GM12878 (cell line): Measurements from ENCODE around the gene DIO3. TPM values are rescaled to one million over a fixed set of nuclear protein-coding genes. Genes with fewer than 3 reads are reported as not detected.

Experiments
- ATAC-seq: fragments of 200-7000 bp; cut with Tn5 transposase; 3 replicates; pipeline ENCODE4 v1.9.1; 2020; ENCODE audit warnings: mild to moderate bottlenecking, moderate library complexity
- BruUV-seq: library from RNA; stranded (reverse); fragments of 400-500 nt; replicated peaks from 2 replicates; lab custom pipeline; 2021; lab: Mats Ljungman, UMichigan
- CTCF ChIA-PET: fragments of 300-600 bp; sonication (Branson Sonifier 250); formaldehyde crosslinking; extraction: SDS; loops from one replicate; lab custom pipeline; 2021; ENCODE audit warnings: inconsistent platforms; lab: Yijun Ruan, JAX
- POLR2A ChIA-PET: fragments of 350-600 bp; formaldehyde crosslinking; extraction: SDS; loops from one replicate; lab custom pipeline; 2021; ENCODE audit warnings: inconsistent platforms; lab: Charles Lee
- RAD21 ChIA-PET: fragments of 300-600 bp; sonication (Branson Sonifier 250); formaldehyde crosslinking; loops from one replicate; lab custom pipeline; 2023; ENCODE audit warnings: antibody characterized with exemption; ENCODE audit not compliant: unreplicated experiment; lab: Charles Lee
- SMC1A ChIA-PET: fragments of 300-600 bp; sonication (Branson Sonifier 250); formaldehyde crosslinking; loops from one replicate; lab custom pipeline; 2023; ENCODE audit not compliant: unreplicated experiment, uncharacterized antibody; lab: Charles Lee
- DNase-seq: peaks from one replicate; pipeline ENCODE4 v3.0.0-alpha.2; 2011; ENCODE audit warnings: low read depth, low spot score
- FAIRE-seq: peaks from 3 replicates; lab custom pipeline; 2011; peaks lifted over from hg19 to GRCh38; lab: Jason Lieb, UNC
- H2AFZ ChIP-seq: 2 replicates; pipeline ENCODE4 v1.6.0; 2011; ENCODE audit warnings: low read depth, low read length, control low read depth; ENCODE audit not compliant: control insufficient read depth
- H3K27ac ChIP-seq: 2 replicates; pipeline ENCODE4 v1.5.1; 2011; ENCODE audit warnings: control low read depth; ENCODE audit not compliant: control insufficient read depth, insufficient read depth
- H3K27me3 ChIP-seq, 2 experiments: replicated peaks in 1 of 2; 2 replicates each; pipeline versions ENCODE4 v1.6.0 to v1.6.1; 2011; ENCODE audit warnings: low read length in 1 of 2; ENCODE audit not compliant: control insufficient read depth in 2 of 2, insufficient read depth in 2 of 2
- H3K36me3 ChIP-seq, 2 experiments: 2 replicates each; pipeline ENCODE4 v1.5.1; 2011; ENCODE audit warnings: low read length in 1 of 2; ENCODE audit not compliant: control insufficient read depth in 2 of 2, insufficient read depth in 2 of 2
- H3K4me1 ChIP-seq: 2 replicates; pipeline ENCODE4 v1.6.1; 2011; ENCODE audit warnings: mild to moderate bottlenecking, low read length, moderate library complexity, mixed read lengths; ENCODE audit not compliant: control insufficient read depth, insufficient read depth
- H3K4me2 ChIP-seq: 2 replicates; pipeline ENCODE4 v1.6.0; 2011; ENCODE audit warnings: control low read depth; ENCODE audit not compliant: control insufficient read depth, insufficient read depth
- H3K4me3 ChIP-seq: fragments of 200-600 bp; sonication (generic); 2 replicates; pipeline ENCODE4 v1.5.1; 2016
- H3K79me2 ChIP-seq: 2 replicates; pipeline ENCODE4 v1.6.0; 2011; ENCODE audit warnings: low read length; ENCODE audit not compliant: control insufficient read depth, insufficient read depth
- H3K9ac ChIP-seq: 2 replicates; pipeline ENCODE4 v1.8.0; 2011; ENCODE audit warnings: low read length, control low read depth, mixed read lengths; ENCODE audit not compliant: control insufficient read depth, insufficient read depth
- H3K9me3 ChIP-seq: replicated peaks from 3 replicates; pipeline ENCODE4 v1.5.1; 2011; ENCODE audit warnings: mild to moderate bottlenecking, low read length; ENCODE audit not compliant: control insufficient read depth, insufficient read depth
- H4K20me1 ChIP-seq: 2 replicates; pipeline ENCODE4 v1.6.0; 2011; ENCODE audit not compliant: control insufficient read depth, insufficient read depth
- EP300 ChIP-seq, 2 experiments: fragments of 150-350 bp in 1 of 2; IDR thresholded peaks; 2 replicates each; pipeline ENCODE4 v1.6.1; 2011 to 2012; ENCODE audit warnings: low read depth in 2 of 2, low read length in 2 of 2, borderline replicate concordance in 1 of 2, improper control_type of control experiment in 1 of 2, inconsistent platforms in 1 of 2; ENCODE audit not compliant: control insufficient read depth in 1 of 2
- ETV6 ChIP-seq, 2 experiments: fragments of 450-650 bp in 1 of 2; IDR thresholded peaks in 1 of 2; conservative IDR thresholded peaks in 1 of 2; 2 replicates each; pipeline ENCODE4 v1.6.1; 2014; ENCODE audit warnings: antibody characterized with exemption in 1 of 2, borderline replicate concordance in 1 of 2, low read depth in 1 of 2, mild to moderate bottlenecking in 1 of 2, moderate library complexity in 1 of 2
- HDAC6 ChIP-seq: fragments of 200-600 bp; sonication (generic); IDR thresholded peaks from one replicate; pipeline ENCODE4 v1.8.0; 2017; ENCODE audit warnings: antibody characterized with exemption; ENCODE audit not compliant: unreplicated experiment
- IKZF1 ChIP-seq: fragments of 450-650 bp; conservative IDR thresholded peaks from 2 replicates; pipeline ENCODE4 v1.6.1; 2017; ENCODE audit warnings: antibody characterized with exemption, mild to moderate bottlenecking
- IRF4 ChIP-seq: IDR thresholded peaks from 2 replicates; pipeline ENCODE4 v1.6.1; 2011; ENCODE audit warnings: low read depth, low read length
- POLR2AphosphoS2 ChIP-seq: IDR thresholded peaks from 2 replicates; pipeline ENCODE4 v1.6.1; 2011; ENCODE audit warnings: low read depth, mild to moderate bottlenecking, low read length, improper control_type of control experiment, moderate library complexity
- POU2F2 ChIP-seq: IDR thresholded peaks from 3 replicates; pipeline ENCODE4 v1.6.1; 2011; ENCODE audit warnings: low read depth, mild to moderate bottlenecking, low read length, borderline replicate concordance
- RAD21 ChIP-seq: IDR thresholded peaks from 2 replicates; pipeline ENCODE4 v1.6.1; 2011; ENCODE audit warnings: mild to moderate bottlenecking, low read depth, low read length, moderate library complexity; ENCODE audit not compliant: insufficient read depth
- SMAD1 ChIP-seq: fragments of 450-650 bp; IDR thresholded peaks from 2 replicates; pipeline ENCODE4 v1.6.1; 2018; ENCODE audit warnings: mild to moderate bottlenecking, low read depth; ENCODE audit not compliant: partially characterized antibody
- SMAD5 ChIP-seq: IDR thresholded peaks from 2 replicates; pipeline ENCODE4 v1.6.1; 2016; ENCODE audit warnings: antibody characterized with exemption, low read depth
- USF1 ChIP-seq: IDR thresholded peaks from 2 replicates; pipeline ENCODE4 v1.6.1; 2011; ENCODE audit warnings: borderline replicate concordance, low read depth, mild to moderate bottlenecking, moderate library complexity, mixed read lengths, low read length; ENCODE audit not compliant: insufficient read depth; ENCODE audit errors: extremely low read length
- ZNF384 ChIP-seq: IDR thresholded peaks from 2 replicates; pipeline ENCODE4 v1.6.1; 2012; ENCODE audit warnings: low read depth, mild to moderate bottlenecking, low read length, improper control_type of control experiment, borderline replicate concordance
- ZSCAN29 ChIP-seq: fragments of 450-650 bp; IDR thresholded peaks from 2 replicates; pipeline ENCODE4 v1.6.1; 2017; ENCODE audit warnings: mild to moderate bottlenecking, moderate library complexity
- ZZZ3 ChIP-seq: IDR thresholded peaks from 2 replicates; pipeline ENCODE4 v1.6.1; 2011; ENCODE audit warnings: low read depth; ENCODE audit not compliant: control insufficient read depth, insufficient read length
- WGBS: methylation state at CpG from one replicate; pipeline ENCODE4 v1.1.6; 2016; ENCODE audit warnings: low lambda C conversion rate; ENCODE audit not compliant: insufficient replicate concordance, insufficient coverage; ENCODE audit errors: missing lambda C conversion rate; 5-methylcytosine and 5-hydroxymethylcytosine counted together
- in situ Hi-C: fragments of 300-500 bp; cut with MboI; formaldehyde crosslinking; loops from 9 replicates; pipeline ENCODE4 v1.14.3; 2018; ENCODE audit warnings: mixed read lengths
- intact Hi-C: fragments of 100-400 bp; cut with micrococcal nuclease; formaldehyde crosslinking; loops from one replicate; pipeline ENCODE4 v1.14.2; 2022; ENCODE audit not compliant: unreplicated experiment
- polyA plus RNA-seq, 11 experiments: library from polyadenylated mRNA; depleted of rRNA in 4 of 11; unstranded in 6 of 11; stranded (reverse) in 5 of 11; fragments of >200 nt; fragmentation: Nextera tagmentation in 4 of 11; fragmentation: Illumina TruSeq in 1 of 11; extraction: Ambion mirVana in 4 of 11; extraction: Trizol in 1 of 11; gene quantifications; 1 replicate in 1 of 11; 2 replicates in 10 of 11; pipeline versions ENCODE4 v1.2.1 to v1.2.3, GENCODE V29; 2011 to 2016; ENCODE audit warnings: inconsistent platforms in 2 of 11, missing spikeins in 2 of 11, low read depth in 1 of 11
- total RNA-seq, 4 experiments: library from RNA; depleted of rRNA in 3 of 4; stranded (reverse); fragments of >200 nt in 3 of 4; fragmentation: Illumina TruSeq in 1 of 4; extraction: Trizol in 1 of 4; gene quantifications; 2 replicates each; pipeline versions ENCODE4 v1.2.1 to v1.2.3, GENCODE V29; 2013 to 2021

Gene DIO3
- total and polyA plus RNA-seq, 10 of the 15 experiments (the other 5 are each of a cell fraction or from before 2014, with no cell fraction given) = not detected

- H3K36me3 ChIP-seq = no peaks in the 10 kb centered on the region
- no peaks in the 10 kb centered on the region; the same call in 2 of the 3 replicates for H3K9me3 ChIP-seq
- WGBS = 27% methylated on average over 8 of the region's 8 CpGs
- DNase-seq = no peak
- no peak for ATAC-seq
- BruUV-seq = no TSS peak
- H3K79me2 ChIP-seq = no peaks in the 10 kb centered on the region
- intact Hi-C loops (no loop called here), in situ Hi-C loops (no loop called here)
- no peak overlapping the region for H3K27ac ChIP-seq
- H3K4me1 ChIP-seq = no peaks in the 10 kb centered on the region
- FAIRE-seq = peak; percentile 49
- no peaks in the 10 kb centered on the region for H4K20me1 ChIP-seq
- ChIA-PET RAD21 (no interaction called here), SMC1A (no interaction called here), CTCF (no interaction called here), POLR2A (no interaction called here)
- H3K4me2 ChIP-seq = no peak overlapping the region
- H3K27me3 ChIP-seq = no peaks in the 10 kb centered on the region
- peak in 1 of 2 experiments; percentile 59; a peak in 2 of 4 replicates for TF ChIP-seq ETV6 (conservative IDR thresholded peaks at IDR 0.05 in 1 of 2, IDR thresholded peaks at IDR 0.05 in 1 of 2; ENCODE audit: borderline replicate concordance in 1 of 2, low read depth in 1 of 2)
- TF ChIP-seq ZSCAN29 = no peak
- TF ChIP-seq EP300 (IDR thresholded peaks at IDR 0.05; ENCODE audit: borderline replicate concordance in 1 of 2, control insufficient read depth in 1 of 2, low read depth in 2 of 2, low read length in 2 of 2) = no peak
- no peak overlapping the region for H3K4me3 ChIP-seq
- no peak overlapping the region for H2AFZ ChIP-seq
- H3K9ac ChIP-seq = no peak overlapping the region
Measured at GRCh38 chr14:101595887-101596721, 34.8 kb downstream of the DIO3 start.

GRCh38 chr14:101596742-101597141 lies 35.4 kb downstream of the DIO3 start:
- in situ Hi-C loops = no loop called here
- Histone ChIP-seq H2AFZ (no peak overlapping the region), H3K27me3 (peaks cover 0 to 1% of the 10 kb centered on the region in 2 experiments; a peak in 1 of 4 replicates), H4K20me1 (no peaks in the 10 kb centered on the region), H3K4me1 (no peaks in the 10 kb centered on the region), H3K27ac (no peak overlapping the region), H3K9me3 (no peaks in the 10 kb centered on the region; the same call in 2 of the 3 replicates), H3K4me2 (no peak overlapping the region), H3K79me2 (no peaks in the 10 kb centered on the region), H3K4me3 (no peak overlapping the region), H3K9ac (no peak overlapping the region), H3K36me3 (no peaks in the 10 kb centered on the region)
- 41% methylated on average over 7 of the region's 7 CpGs for WGBS
- DNase-seq (no peak), ATAC-seq (no peak), FAIRE-seq (no peak)
- no peak for TF ChIP-seq IRF4
- no peak for TF ChIP-seq RAD21
- TF ChIP-seq POLR2AphosphoS2 = no peak
- no peak for TF ChIP-seq POU2F2
- TF ChIP-seq ZNF384 = no peak
- no peak for TF ChIP-seq SMAD5
- no peak for TF ChIP-seq SMAD1
- no peak for TF ChIP-seq USF1
- TF ChIP-seq ZZZ3 = no peak
- no peak for TF ChIP-seq EP300 (IDR thresholded peaks at IDR 0.05; ENCODE audit: borderline replicate concordance in 1 of 2, control insufficient read depth in 1 of 2, low read depth in 2 of 2, low read length in 2 of 2)
- TF ChIP-seq HDAC6 = no peak
- TF ChIP-seq IKZF1 = no peak
- ChIA-PET RAD21 (no interaction called here), SMC1A (no interaction called here), POLR2A (no interaction called here), CTCF (no interaction called here)
- no TSS peak for BruUV-seq
- intact Hi-C loops = no loop called here
